WTC11 (cell line): Measurements from ENCODE around the gene DBNL.

Source experiments
- ESRRA ChIP-seq: sonication (generic); formaldehyde crosslinking; IDR thresholded peaks from 2 replicates; pipeline ENCODE4 v1.8.1; 2022; ENCODE audit warnings: mild to moderate bottlenecking, missing genetic modification reagents, borderline replicate concordance
- NR3C1 ChIP-seq: sonication (generic); formaldehyde crosslinking; conservative IDR thresholded peaks from 2 replicates; pipeline ENCODE4 v1.8.1; 2023; ENCODE audit warnings: low read depth, mild to moderate bottlenecking, missing genetic modification reagents
- TF ChIP-seq, protein P1 (sequence below): sonication (generic); formaldehyde crosslinking; IDR thresholded peaks from 2 replicates; pipeline ENCODE4 v1.8.0; 2022; ENCODE audit warnings: mild to moderate bottlenecking, missing genetic modification reagents
- TF ChIP-seq, protein P2 (sequence below): fragments of 200-600 bp; IDR thresholded peaks from 2 replicates; pipeline ENCODE4 v1.8.0; 2022; ENCODE audit warnings: antibody characterized with exemption
- TF ChIP-seq, protein P3 (sequence below): sonication (generic); formaldehyde crosslinking; IDR thresholded peaks from 2 replicates; pipeline ENCODE4 v1.8.1; 2023; ENCODE audit warnings: mild to moderate bottlenecking, missing genetic modification reagents, moderate library complexity
- TF ChIP-seq, protein P4 (sequence below): sonication (generic); formaldehyde crosslinking; IDR thresholded peaks from 2 replicates; pipeline ENCODE4 v1.8.1; 2022; ENCODE audit warnings: mild to moderate bottlenecking, missing genetic modification reagents, moderate library complexity, borderline replicate concordance
- TF ChIP-seq, protein P5 (sequence below): sonication (generic); formaldehyde crosslinking; IDR thresholded peaks from 2 replicates; pipeline ENCODE4 v1.8.1; 2023; ENCODE audit warnings: mild to moderate bottlenecking, missing genetic modification reagents, moderate library complexity
- TF ChIP-seq, protein P6 (sequence below): sonication (generic); formaldehyde crosslinking; IDR thresholded peaks from 2 replicates; pipeline ENCODE4 v1.8.0; 2022; ENCODE audit warnings: mild to moderate bottlenecking, missing genetic modification reagents
- TF ChIP-seq, protein P7 (sequence below): sonication (generic); formaldehyde crosslinking; IDR thresholded peaks from 2 replicates; pipeline ENCODE4 v1.8.0; 2022; ENCODE audit warnings: mild to moderate bottlenecking, missing genetic modification reagents

DNA sequence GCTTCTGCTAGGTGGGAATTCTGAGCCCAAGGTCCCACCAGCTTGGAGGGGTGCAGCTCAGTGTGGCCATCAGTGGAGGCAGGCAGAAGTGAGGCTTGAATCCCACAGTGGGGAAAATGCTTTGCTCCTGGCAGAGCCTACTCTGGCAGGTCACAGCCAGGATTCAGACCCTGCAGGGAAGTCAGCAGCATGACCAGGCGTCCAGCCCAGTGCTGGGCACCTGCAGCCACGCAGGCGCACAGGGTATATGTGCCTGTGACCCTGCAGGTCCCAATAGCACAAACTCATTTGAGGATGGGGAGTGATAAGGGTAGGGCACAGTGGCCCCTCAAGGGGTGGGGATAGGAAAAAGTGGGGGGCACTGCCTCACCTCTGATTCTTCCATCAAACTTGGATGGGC is 51.3 kb downstream of the DBNL start:
- TF ChIP-seq, protein P1, sequence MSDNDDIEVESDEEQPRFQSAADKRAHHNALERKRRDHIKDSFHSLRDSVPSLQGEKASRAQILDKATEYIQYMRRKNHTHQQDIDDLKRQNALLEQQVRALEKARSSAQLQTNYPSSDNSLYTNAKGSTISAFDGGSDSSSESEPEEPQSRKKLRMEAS (CRISPR knock-in tag), result no peak
- TF ChIP-seq, protein P2, sequence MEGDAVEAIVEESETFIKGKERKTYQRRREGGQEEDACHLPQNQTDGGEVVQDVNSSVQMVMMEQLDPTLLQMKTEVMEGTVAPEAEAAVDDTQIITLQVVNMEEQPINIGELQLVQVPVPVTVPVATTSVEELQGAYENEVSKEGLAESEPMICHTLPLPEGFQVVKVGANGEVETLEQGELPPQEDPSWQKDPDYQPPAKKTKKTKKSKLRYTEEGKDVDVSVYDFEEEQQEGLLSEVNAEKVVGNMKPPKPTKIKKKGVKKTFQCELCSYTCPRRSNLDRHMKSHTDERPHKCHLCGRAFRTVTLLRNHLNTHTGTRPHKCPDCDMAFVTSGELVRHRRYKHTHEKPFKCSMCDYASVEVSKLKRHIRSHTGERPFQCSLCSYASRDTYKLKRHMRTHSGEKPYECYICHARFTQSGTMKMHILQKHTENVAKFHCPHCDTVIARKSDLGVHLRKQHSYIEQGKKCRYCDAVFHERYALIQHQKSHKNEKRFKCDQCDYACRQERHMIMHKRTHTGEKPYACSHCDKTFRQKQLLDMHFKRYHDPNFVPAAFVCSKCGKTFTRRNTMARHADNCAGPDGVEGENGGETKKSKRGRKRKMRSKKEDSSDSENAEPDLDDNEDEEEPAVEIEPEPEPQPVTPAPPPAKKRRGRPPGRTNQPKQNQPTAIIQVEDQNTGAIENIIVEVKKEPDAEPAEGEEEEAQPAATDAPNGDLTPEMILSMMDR, result no peak
- TF ChIP-seq, protein P3, sequence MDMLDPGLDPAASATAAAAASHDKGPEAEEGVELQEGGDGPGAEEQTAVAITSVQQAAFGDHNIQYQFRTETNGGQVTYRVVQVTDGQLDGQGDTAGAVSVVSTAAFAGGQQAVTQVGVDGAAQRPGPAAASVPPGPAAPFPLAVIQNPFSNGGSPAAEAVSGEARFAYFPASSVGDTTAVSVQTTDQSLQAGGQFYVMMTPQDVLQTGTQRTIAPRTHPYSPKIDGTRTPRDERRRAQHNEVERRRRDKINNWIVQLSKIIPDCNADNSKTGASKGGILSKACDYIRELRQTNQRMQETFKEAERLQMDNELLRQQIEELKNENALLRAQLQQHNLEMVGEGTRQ (CRISPR knock-in tag), result no peak
- TF ChIP-seq, protein P4, sequence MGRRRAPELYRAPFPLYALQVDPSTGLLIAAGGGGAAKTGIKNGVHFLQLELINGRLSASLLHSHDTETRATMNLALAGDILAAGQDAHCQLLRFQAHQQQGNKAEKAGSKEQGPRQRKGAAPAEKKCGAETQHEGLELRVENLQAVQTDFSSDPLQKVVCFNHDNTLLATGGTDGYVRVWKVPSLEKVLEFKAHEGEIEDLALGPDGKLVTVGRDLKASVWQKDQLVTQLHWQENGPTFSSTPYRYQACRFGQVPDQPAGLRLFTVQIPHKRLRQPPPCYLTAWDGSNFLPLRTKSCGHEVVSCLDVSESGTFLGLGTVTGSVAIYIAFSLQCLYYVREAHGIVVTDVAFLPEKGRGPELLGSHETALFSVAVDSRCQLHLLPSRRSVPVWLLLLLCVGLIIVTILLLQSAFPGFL (CRISPR knock-in tag), result no peak
- TF ChIP-seq, protein P5, sequence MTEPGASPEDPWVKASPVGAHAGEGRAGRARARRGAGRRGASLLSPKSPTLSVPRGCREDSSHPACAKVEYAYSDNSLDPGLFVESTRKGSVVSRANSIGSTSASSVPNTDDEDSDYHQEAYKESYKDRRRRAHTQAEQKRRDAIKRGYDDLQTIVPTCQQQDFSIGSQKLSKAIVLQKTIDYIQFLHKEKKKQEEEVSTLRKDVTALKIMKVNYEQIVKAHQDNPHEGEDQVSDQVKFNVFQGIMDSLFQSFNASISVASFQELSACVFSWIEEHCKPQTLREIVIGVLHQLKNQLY (CRISPR knock-in tag), result no peak
- TF ChIP-seq, protein P6, sequence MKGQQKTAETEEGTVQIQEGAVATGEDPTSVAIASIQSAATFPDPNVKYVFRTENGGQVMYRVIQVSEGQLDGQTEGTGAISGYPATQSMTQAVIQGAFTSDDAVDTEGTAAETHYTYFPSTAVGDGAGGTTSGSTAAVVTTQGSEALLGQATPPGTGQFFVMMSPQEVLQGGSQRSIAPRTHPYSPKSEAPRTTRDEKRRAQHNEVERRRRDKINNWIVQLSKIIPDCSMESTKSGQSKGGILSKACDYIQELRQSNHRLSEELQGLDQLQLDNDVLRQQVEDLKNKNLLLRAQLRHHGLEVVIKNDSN, result no peak
- TF ChIP-seq, protein P7, sequence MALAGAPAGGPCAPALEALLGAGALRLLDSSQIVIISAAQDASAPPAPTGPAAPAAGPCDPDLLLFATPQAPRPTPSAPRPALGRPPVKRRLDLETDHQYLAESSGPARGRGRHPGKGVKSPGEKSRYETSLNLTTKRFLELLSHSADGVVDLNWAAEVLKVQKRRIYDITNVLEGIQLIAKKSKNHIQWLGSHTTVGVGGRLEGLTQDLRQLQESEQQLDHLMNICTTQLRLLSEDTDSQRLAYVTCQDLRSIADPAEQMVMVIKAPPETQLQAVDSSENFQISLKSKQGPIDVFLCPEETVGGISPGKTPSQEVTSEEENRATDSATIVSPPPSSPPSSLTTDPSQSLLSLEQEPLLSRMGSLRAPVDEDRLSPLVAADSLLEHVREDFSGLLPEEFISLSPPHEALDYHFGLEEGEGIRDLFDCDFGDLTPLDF (CRISPR knock-in tag), result no peak
- TF ChIP-seq ESRRA (no peak), NR3C1 (CRISPR knock-in tag) (no peak)
